Neuronal stem cell (in vitro differentiated cells): Measurements from ENCODE around the gene RPS6KA2.
"Not testable (repeated sequence)": the region's sequence is repeated elsewhere in the genome, so short reads cannot be mapped to it uniquely, and the experiment has no call there.

Experiments used
- DNase-seq: peaks from one replicate; pipeline ENCODE4 v3.0.0-alpha.2; 2013; ENCODE audit warnings: low spot score
- H2AFZ ChIP-seq: one replicate; pipeline ENCODE4 v1.6.1; 2013; ENCODE audit warnings: mild to moderate bottlenecking, low read length, inconsistent platforms
- H2AK5ac ChIP-seq: 2 replicates; pipeline ENCODE4 v1.6.1; 2013; ENCODE audit warnings: low read depth, mild to moderate bottlenecking, inconsistent platforms, low read length, moderate library complexity, mixed read lengths
- H2BK120ac ChIP-seq: 2 replicates; pipeline ENCODE4 v1.6.1; 2013; ENCODE audit warnings: low read depth, mild to moderate bottlenecking, inconsistent platforms, low read length, moderate library complexity, mixed read lengths
- H2BK12ac ChIP-seq: one replicate; pipeline ENCODE4 v1.6.1; 2013; ENCODE audit warnings: low read length, inconsistent platforms
- H2BK15ac ChIP-seq: 2 replicates; pipeline ENCODE4 v1.6.1; 2013; ENCODE audit warnings: mild to moderate bottlenecking, low read length, inconsistent platforms, mixed read lengths
- H2BK5ac ChIP-seq: one replicate; pipeline ENCODE4 v1.6.1; 2013; ENCODE audit warnings: inconsistent platforms, mild to moderate bottlenecking, low read length, moderate library complexity
- H3K14ac ChIP-seq: one replicate; pipeline ENCODE4 v1.6.1; 2013; ENCODE audit warnings: low read length, inconsistent platforms
- H3K18ac ChIP-seq: 2 replicates; pipeline ENCODE4 v1.6.1; 2013; ENCODE audit warnings: low read length, inconsistent platforms
- H3K23ac ChIP-seq: 2 replicates; pipeline ENCODE4 v1.6.1; 2013; ENCODE audit warnings: low read depth, mild to moderate bottlenecking, mixed read lengths, low read length, inconsistent platforms; ENCODE audit not compliant: poor library complexity
- H3K27ac ChIP-seq: replicated peaks from 3 replicates; pipeline ENCODE4 v1.5.1; 2013; ENCODE audit warnings: low read length, inconsistent platforms
- H3K27me3 ChIP-seq, 3 experiments: 2 replicates each; pipeline ENCODE4 v1.6.1; 2013; ENCODE audit warnings: low read length in 3 of 3, mild to moderate bottlenecking in 2 of 3, inconsistent platforms in 1 of 3, low read depth in 1 of 3, mixed read lengths in 1 of 3, moderate library complexity in 1 of 3; ENCODE audit not compliant: control insufficient read depth in 3 of 3, insufficient read depth in 3 of 3
- H3K36me3 ChIP-seq, 2 donors: replicated peaks in 1 of 2; 2 replicates each; pipeline ENCODE4 v1.6.1; 2013; ENCODE audit warnings: low read length in 2 of 2; ENCODE audit not compliant: control insufficient read depth in 2 of 2, insufficient read depth in 2 of 2
- H3K4ac ChIP-seq: 2 replicates; pipeline ENCODE4 v1.6.1; 2013; ENCODE audit warnings: inconsistent platforms, mild to moderate bottlenecking, low read length, moderate library complexity
- H3K4me1 ChIP-seq, 2 donors: 1 replicate in 1 of 2; 2 replicates in 1 of 2; pipeline ENCODE4 v1.6.1; 2013; ENCODE audit warnings: low read length in 2 of 2, low read depth in 1 of 2; ENCODE audit not compliant: control insufficient read depth in 2 of 2, insufficient read depth in 1 of 2
- H3K4me2 ChIP-seq: one replicate; pipeline ENCODE4 v1.6.1; 2013; ENCODE audit warnings: mild to moderate bottlenecking, low read length, inconsistent platforms; ENCODE audit not compliant: insufficient read depth, poor library complexity, severe bottlenecking
- H3K4me3 ChIP-seq, 2 donors: 2 replicates each; pipeline ENCODE4 v1.5.1; 2013; ENCODE audit warnings: low read length in 2 of 2, mild to moderate bottlenecking in 2 of 2, inconsistent platforms in 1 of 2, moderate library complexity in 1 of 2
- H3K79me1 ChIP-seq: one replicate; pipeline ENCODE4 v1.6.1; 2013; ENCODE audit warnings: low read depth, mild to moderate bottlenecking, inconsistent platforms, low read length, moderate library complexity
- H3K9ac ChIP-seq: one replicate; pipeline ENCODE4 v1.6.1; 2013; ENCODE audit warnings: mild to moderate bottlenecking, low read depth, low read length, inconsistent platforms; ENCODE audit not compliant: poor library complexity
- H3K9me3 ChIP-seq, 2 donors: replicated peaks in 1 of 2; 2 replicates each; pipeline versions ENCODE3 to v1.6.1; 2013; ENCODE audit warnings: low read length in 2 of 2, mild to moderate bottlenecking in 2 of 2, inconsistent platforms in 1 of 2, low read depth in 1 of 2, mixed read lengths in 1 of 2, moderate library complexity in 1 of 2; ENCODE audit not compliant: control insufficient read depth in 2 of 2, insufficient read depth in 1 of 2
- H4K8ac ChIP-seq: one replicate; pipeline ENCODE4 v1.6.1; 2013; ENCODE audit warnings: low read depth, mild to moderate bottlenecking, inconsistent platforms, low read length, moderate library complexity
- H4K91ac ChIP-seq: one replicate; pipeline ENCODE4 v1.6.1; 2013; ENCODE audit warnings: low read length, low read depth, mild to moderate bottlenecking, inconsistent platforms; ENCODE audit not compliant: poor library complexity
- WGBS, 2 donors: extraction: QIAGEN DNeasy Blood & Tissue Kit; methylation state at CpG; one replicate each; pipeline ENCODE4 v1.1.7; 2013; ENCODE audit warnings: missing lambda C conversion rate in 2 of 2, mixed read lengths in 1 of 2; ENCODE audit not compliant: insufficient read length in 2 of 2, insufficient replicate concordance in 1 of 2; ENCODE audit errors: extremely low coverage in 2 of 2; 5-methylcytosine and 5-hydroxymethylcytosine counted together

The RPS6KA2 gene

DNA sequence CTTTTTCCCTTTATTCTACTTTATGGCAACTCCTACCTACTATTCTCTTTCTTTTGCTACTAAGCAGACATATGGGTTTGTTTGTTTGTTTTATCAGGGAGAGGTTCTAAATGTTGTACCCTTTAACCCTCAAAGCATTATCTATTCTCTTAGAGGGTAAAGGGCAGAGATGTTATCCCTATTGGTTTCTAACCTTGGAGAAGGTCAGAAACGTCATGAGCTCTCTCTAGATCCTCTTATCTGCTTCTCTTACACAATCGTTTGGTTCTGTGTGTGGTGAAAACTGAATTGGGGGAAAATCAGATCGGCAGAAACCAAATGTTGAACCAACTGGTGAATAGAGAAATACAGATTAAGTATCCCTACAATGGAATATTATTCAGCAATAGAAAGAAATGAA is 237.9 kb downstream of the RPS6KA2 start:
- H2AK5ac ChIP-seq: no peak overlapping the region
- H2BK120ac ChIP-seq: no peak overlapping the region
- H4K91ac ChIP-seq: no peak overlapping the region
- no peak overlapping the region for H3K18ac ChIP-seq
- DNase-seq: no peak
- no peaks in the 10 kb centered on the region for H3K9me3 ChIP-seq
- no peak overlapping the region for H2BK15ac ChIP-seq
- peaks cover 2% of the 10 kb centered on the region for H3K79me1 ChIP-seq
- no peak overlapping the region for H2BK12ac ChIP-seq
- no peak overlapping the region for H3K4ac ChIP-seq
- no peak overlapping the region for H3K23ac ChIP-seq
- WGBS, 2 donors: no CpG with 5 or more reads among the region's 3 CpGs
- no peak overlapping the region for H3K27ac ChIP-seq
- H3K9ac ChIP-seq: no peak overlapping the region
- no peaks in the 10 kb centered on the region for H3K36me3 ChIP-seq
- no peak overlapping the region for H3K14ac ChIP-seq
- no peaks in the 10 kb centered on the region for H3K27me3 ChIP-seq
- no peak overlapping the region for H2AFZ ChIP-seq
- no peak overlapping the region for H3K4me2 ChIP-seq
- no peak overlapping the region for H3K4me3 ChIP-seq
- no peak overlapping the region for H4K8ac ChIP-seq
- no peak overlapping the region for H2BK5ac ChIP-seq
- no peaks in the 10 kb centered on the region for H3K4me1 ChIP-seq

DNA sequence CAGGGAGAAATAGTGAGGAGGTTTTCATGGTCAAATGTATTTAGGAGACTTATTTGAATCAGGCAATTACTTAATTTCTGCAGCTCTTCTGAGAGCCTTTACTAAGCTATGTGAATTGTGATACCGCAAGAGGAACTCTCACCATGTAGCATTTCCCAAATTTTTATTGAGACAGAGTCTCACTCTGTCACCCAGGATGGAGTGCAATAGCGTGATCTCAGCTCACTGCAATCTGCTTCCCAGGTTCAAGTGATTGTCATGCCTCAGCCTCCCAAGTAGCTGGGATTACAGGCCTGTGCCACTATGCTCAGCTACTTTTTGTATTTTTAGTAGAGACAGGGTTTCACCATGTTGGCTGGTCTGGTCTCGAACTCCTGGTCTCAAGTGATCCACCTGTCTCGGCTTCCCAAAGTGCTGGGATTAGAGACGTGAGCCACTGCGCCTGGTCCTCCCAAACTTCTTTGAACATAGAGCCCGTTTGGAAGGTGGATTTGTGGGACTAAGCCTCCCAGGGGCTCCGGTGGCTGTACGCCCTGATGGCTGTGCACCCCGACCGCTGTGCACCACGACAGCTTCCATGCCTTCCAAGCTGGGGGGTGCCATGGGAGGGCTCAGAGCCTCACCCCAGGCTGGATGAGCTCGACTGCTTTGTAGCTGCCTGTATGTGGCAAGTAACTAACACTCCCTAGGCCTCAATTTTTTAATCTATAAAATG is 238.6 kb downstream of the RPS6KA2 start:
- Histone ChIP-seq H3K14ac (no peak overlapping the region), H3K4me1 (no peaks in the 10 kb centered on the region), H2BK5ac (no peak overlapping the region), H3K27me3 (no peaks in the 10 kb centered on the region), H3K4me3 (no peak overlapping the region), H3K27ac (no peak overlapping the region), H3K23ac (no peak overlapping the region), H2AFZ (no peak overlapping the region), H3K18ac (no peak overlapping the region), H3K9ac (no peak overlapping the region), H3K9me3 (no peaks in the 10 kb centered on the region), H2AK5ac (no peak overlapping the region), H2BK120ac (no peak overlapping the region), H3K4me2 (no peak overlapping the region), H3K4ac (no peak overlapping the region), H3K79me1 (peaks cover 2% of the 10 kb centered on the region), H2BK15ac (no peak overlapping the region), H4K91ac (no peak overlapping the region), H2BK12ac (peak overlapping the region; percentile 10), H3K36me3 (no peaks in the 10 kb centered on the region), H4K8ac (no peak overlapping the region)
- DNase-seq: no peak
- no CpG with 5 or more reads among the region's 13 CpGs for WGBS, 2 donors

DNA sequence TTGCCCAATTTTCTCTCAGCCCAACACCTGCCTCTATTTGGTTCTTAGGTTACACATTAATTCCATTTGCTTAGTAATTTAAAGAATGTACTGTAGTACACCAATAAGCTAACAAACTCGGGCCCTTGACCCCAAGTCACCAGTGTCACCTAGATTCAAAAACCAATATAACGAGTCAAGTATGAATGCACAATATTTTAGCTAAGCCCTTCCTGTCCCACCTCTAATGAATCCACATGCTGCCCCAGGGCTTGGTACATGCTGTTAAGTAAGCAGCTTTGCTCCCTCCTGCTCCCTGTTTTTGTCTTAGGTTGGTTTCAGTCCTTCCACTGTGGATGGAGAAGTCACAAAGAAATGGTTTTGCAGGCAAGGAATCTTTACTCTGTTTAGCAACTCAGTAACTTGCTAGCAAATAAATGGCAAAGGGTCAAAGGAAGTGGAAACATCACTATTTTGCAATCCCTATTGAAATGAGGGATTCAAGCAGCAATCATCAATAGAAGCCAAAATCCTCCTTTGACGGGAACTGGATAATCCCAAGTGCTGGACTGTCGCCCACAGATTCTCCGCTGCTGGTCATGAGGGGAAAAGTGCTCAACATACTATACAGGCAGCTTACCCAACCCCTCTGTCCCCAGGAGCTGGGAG is 239.3 kb downstream of the RPS6KA2 start:
- Histone ChIP-seq H2AK5ac (no peak overlapping the region), H2BK15ac (no peak overlapping the region), H4K91ac (no peak overlapping the region), H4K8ac (no peak overlapping the region), H3K4me3 (no peak overlapping the region), H3K9ac (no peak overlapping the region), H3K23ac (no peak overlapping the region), H2BK5ac (no peak overlapping the region), H3K27ac (no peak overlapping the region), H3K79me1 (peaks cover 2% of the 10 kb centered on the region), H3K18ac (no peak overlapping the region), H3K9me3 (no peaks in the 10 kb centered on the region), H2BK12ac (no peak overlapping the region), H3K4me2 (no peak overlapping the region), H3K4ac (no peak overlapping the region), H2AFZ (no peak overlapping the region), H3K14ac (no peak overlapping the region), H3K27me3 (no peaks in the 10 kb centered on the region), H3K36me3 (no peaks in the 10 kb centered on the region), H2BK120ac (no peak overlapping the region), H3K4me1 (no peaks in the 10 kb centered on the region)
- no CpG with 5 or more reads among the region's 5 CpGs for WGBS, 2 donors
- DNase-seq: no peak

DNA sequence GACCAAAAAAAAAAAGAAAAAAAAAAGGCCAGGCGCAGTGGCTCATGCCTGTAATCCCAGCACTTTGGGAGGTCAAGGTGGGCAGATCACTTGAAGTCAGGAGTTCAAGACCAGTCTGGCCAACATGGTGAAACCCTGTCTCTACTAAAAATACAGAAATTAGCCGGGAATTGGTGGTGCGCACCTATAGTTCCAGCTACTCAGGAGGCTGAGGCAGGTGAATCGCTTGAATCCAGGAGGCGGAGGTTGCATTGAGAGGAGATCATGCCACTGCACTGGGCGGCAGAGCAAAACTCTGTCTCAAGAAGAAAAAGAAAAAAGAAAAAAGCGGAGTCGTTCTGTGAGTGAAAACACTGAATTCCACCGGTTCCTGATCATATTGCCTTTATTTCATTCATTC is 240.0 kb downstream of the RPS6KA2 start:
- not testable (repeated sequence) for H3K36me3 ChIP-seq, H3K4me1 ChIP-seq, H4K8ac ChIP-seq, DNase-seq, H3K4ac ChIP-seq, H3K9ac ChIP-seq, H3K14ac ChIP-seq, H3K27me3 ChIP-seq, H2BK12ac ChIP-seq, H2BK15ac ChIP-seq, H2BK120ac ChIP-seq, H3K18ac ChIP-seq, H2AFZ ChIP-seq, H3K4me3 ChIP-seq, H2AK5ac ChIP-seq, H3K27ac ChIP-seq, H3K9me3 ChIP-seq, H4K91ac ChIP-seq, H3K4me2 ChIP-seq, H3K79me1 ChIP-seq, H3K23ac ChIP-seq, H2BK5ac ChIP-seq
- no CpG with 5 or more reads among the region's 9 CpGs for WGBS, 2 donors
